Measurements from ENCODE around the gene NAALADL2.
A peak's percentile ranks its signal among the peaks of the same experiment; 100 is the strongest.

NAALADL2 gene

GRCh38 chr3:175279911-175280310 lies 420.8 kb downstream of the NAALADL2 start:
- no peak overlapping the region for H3K27ac ChIP-seq (ENCODE audit: low read depth, low read length, poor library complexity, severe bottlenecking)
- H3K4me3 ChIP-seq (ENCODE audit: low read depth, low read length, poor library complexity, severe bottlenecking), result no peak overlapping the region
- no peaks in the 10 kb centered on the region for H3K79me2 ChIP-seq (ENCODE audit: insufficient read depth, low read length)
- no peak overlapping the region for H3K4me2 ChIP-seq (ENCODE audit: low read length)
- no peaks in the 10 kb centered on the region for H3F3A ChIP-seq (ENCODE audit: insufficient read depth, low read length)
- H3K9me2 ChIP-seq (ENCODE audit: low read depth, low read length), result no peaks in the 10 kb centered on the region
- H2AFZ ChIP-seq (ENCODE audit: low read length), result no peak overlapping the region
- H3K9me3 ChIP-seq (ENCODE audit: low read length), result no peaks in the 10 kb centered on the region
- H3K4me1 ChIP-seq (ENCODE audit: insufficient read depth, low read length, severe bottlenecking), result peaks cover 1% of the 10 kb centered on the region
- H3K27me3 ChIP-seq (ENCODE audit: insufficient read depth, low read length), result no peaks in the 10 kb centered on the region
- no peak overlapping the region for H3K9ac ChIP-seq (ENCODE audit: low read length)
- no peaks in the 10 kb centered on the region for H3K36me3 ChIP-seq (ENCODE audit: insufficient read depth, low read length)
- H4K20me1 ChIP-seq (ENCODE audit: insufficient read depth, low read length), result no peaks in the 10 kb centered on the region
- TF ChIP-seq EZH2 (IDR thresholded peaks at IDR 0.05; ENCODE audit: borderline replicate concordance, low read length) (no peak), CTCF (IDR thresholded peaks at IDR 0.05; ENCODE audit: low read length) (no peak)

DNA sequence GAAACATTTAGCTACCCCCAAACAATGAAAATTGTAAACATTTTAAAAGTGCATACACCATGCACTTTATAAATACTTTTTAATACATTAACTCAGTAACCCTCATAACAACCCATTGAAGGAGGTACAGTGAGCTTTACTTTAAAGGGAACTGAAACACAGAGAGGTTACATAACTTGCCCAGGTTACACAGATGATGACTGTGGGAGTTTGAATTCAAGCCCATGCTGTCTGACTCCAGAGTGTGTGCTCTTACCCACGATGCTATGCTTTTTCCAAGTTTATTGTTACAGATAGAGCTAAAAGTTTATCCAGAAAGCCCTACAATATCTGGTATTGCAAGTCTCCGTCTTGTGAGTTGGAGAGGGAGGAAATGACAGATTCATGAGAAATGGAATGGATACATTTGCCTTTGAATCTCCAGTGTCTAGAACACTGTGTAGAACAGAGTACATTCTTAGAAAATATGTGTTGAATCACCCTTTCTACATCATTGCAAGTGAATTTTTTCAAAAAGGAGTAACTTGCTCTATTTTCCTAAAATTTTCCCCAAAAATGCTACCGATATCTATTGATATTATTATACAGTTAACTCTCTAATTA lies 428.3 kb downstream of the NAALADL2 start:
- no peaks in the 10 kb centered on the region for H3K79me2 ChIP-seq (ENCODE audit: insufficient read depth, low read length)
- no peaks in the 10 kb centered on the region for H3K9me2 ChIP-seq (ENCODE audit: low read depth, low read length)
- H2AFZ ChIP-seq (ENCODE audit: low read length), result no peak overlapping the region
- TF ChIP-seq EZH2 (IDR thresholded peaks at IDR 0.05; ENCODE audit: borderline replicate concordance, low read length) (no peak), CTCF (IDR thresholded peaks at IDR 0.05; ENCODE audit: low read length) (no peak)
- no peaks in the 10 kb centered on the region for H3K36me3 ChIP-seq (ENCODE audit: insufficient read depth, low read length)
- no peaks in the 10 kb centered on the region for H3K9me3 ChIP-seq (ENCODE audit: low read length)
- no peak overlapping the region for H3K9ac ChIP-seq (ENCODE audit: low read length)
- no peak overlapping the region for H3K4me3 ChIP-seq (ENCODE audit: low read depth, low read length, poor library complexity, severe bottlenecking)
- no peaks in the 10 kb centered on the region for H3K27me3 ChIP-seq (ENCODE audit: insufficient read depth, low read length)
- H3K4me1 ChIP-seq (ENCODE audit: insufficient read depth, low read length, severe bottlenecking), result peaks cover 26% of the 10 kb centered on the region
- no peaks in the 10 kb centered on the region for H3F3A ChIP-seq (ENCODE audit: insufficient read depth, low read length)
- H3K4me2 ChIP-seq (ENCODE audit: low read length), result no peak overlapping the region
- H4K20me1 ChIP-seq (ENCODE audit: insufficient read depth, low read length), result no peaks in the 10 kb centered on the region
- H3K27ac ChIP-seq (ENCODE audit: low read depth, low read length, poor library complexity, severe bottlenecking), result peak overlapping the region; percentile 60

GRCh38 chr3:175288621-175289020 lies 429.5 kb downstream of the NAALADL2 start:
- Histone ChIP-seq H3K79me2 (ENCODE audit: insufficient read depth, low read length) (no peaks in the 10 kb centered on the region), H3K9me3 (ENCODE audit: low read length) (no peaks in the 10 kb centered on the region), H3K9me2 (ENCODE audit: low read depth, low read length) (no peaks in the 10 kb centered on the region), H3K4me3 (ENCODE audit: low read depth, low read length, poor library complexity, severe bottlenecking) (no peak overlapping the region), H3K27me3 (ENCODE audit: insufficient read depth, low read length) (no peaks in the 10 kb centered on the region), H3K27ac (ENCODE audit: low read depth, low read length, poor library complexity, severe bottlenecking) (no peak overlapping the region), H3K36me3 (ENCODE audit: insufficient read depth, low read length) (no peaks in the 10 kb centered on the region), H4K20me1 (ENCODE audit: insufficient read depth, low read length) (no peaks in the 10 kb centered on the region), H3F3A (ENCODE audit: insufficient read depth, low read length) (no peaks in the 10 kb centered on the region), H2AFZ (ENCODE audit: low read length) (no peak overlapping the region), H3K4me1 (ENCODE audit: insufficient read depth, low read length, severe bottlenecking) (peaks cover 29% of the 10 kb centered on the region), H3K9ac (ENCODE audit: low read length) (no peak overlapping the region), H3K4me2 (ENCODE audit: low read length) (no peak overlapping the region)
- TF ChIP-seq EZH2 (IDR thresholded peaks at IDR 0.05; ENCODE audit: borderline replicate concordance, low read length), result no peak
- TF ChIP-seq CTCF (IDR thresholded peaks at IDR 0.05; ENCODE audit: low read length), result no peak

All from OCI-LY1 (cell line).